WTC11 (cell line): ENCODE measurements around the gene ARHGAP22. TPM values are rescaled to one million over a fixed set of nuclear protein-coding genes. Genes with fewer than 3 reads are reported as not detected.

ENCODE experiments used
- ATAC-seq: fragments of 200-7000 bp; cut with Tn5 transposase; 2 replicates; pipeline ENCODE4 v1.10.0; 2021; ENCODE audit warnings: mild to moderate bottlenecking, moderate library complexity
- CTCF ChIA-PET: fragments of 300-600 bp; sonication (Branson Sonifier 250); formaldehyde crosslinking; loops from one replicate; lab custom pipeline; 2021; ENCODE audit warnings: antibody characterized with exemption; lab: Charles Lee
- POLR2A ChIA-PET: fragments of 350-600 bp; sonication (Branson Sonifier 250); formaldehyde crosslinking; loops from one replicate; lab custom pipeline; 2021; ENCODE audit warnings: antibody characterized with exemption; lab: Charles Lee
- DNase-seq: peaks from one replicate; pipeline ENCODE4 v3.0.0; 2021; ENCODE audit warnings: low spot score
- H3K27ac Mint-ChIP-seq: 2 replicates; pipeline ENCODE4 v1.8.0; 2021; ENCODE audit warnings: mixed read lengths
- H3K27me3 Mint-ChIP-seq: 2 replicates; pipeline ENCODE4 v1.8.0; 2021; ENCODE audit warnings: low read depth, mild to moderate bottlenecking, moderate library complexity, mixed read lengths
- H3K36me3 Mint-ChIP-seq: 2 replicates; pipeline ENCODE4 v1.8.0; 2021; ENCODE audit warnings: mixed read lengths
- H3K4me1 Mint-ChIP-seq: 2 replicates; pipeline ENCODE4 v1.8.0; 2022; ENCODE audit warnings: mixed read lengths
- H3K4me3 Mint-ChIP-seq: 2 replicates; pipeline ENCODE4 v1.8.0; 2021; ENCODE audit warnings: mild to moderate bottlenecking, moderate library complexity, mixed read lengths
- H3K9me3 Mint-ChIP-seq: 2 replicates; pipeline ENCODE4 v1.8.0; 2021; ENCODE audit warnings: mixed read lengths
- SMAD3 ChIP-seq: sonication (generic); formaldehyde crosslinking; IDR thresholded peaks from 2 replicates; pipeline ENCODE4 v1.8.0; 2022; ENCODE audit warnings: missing genetic modification reagents, mild to moderate bottlenecking, borderline replicate concordance
- SMAD4 ChIP-seq: sonication (generic); formaldehyde crosslinking; IDR thresholded peaks from 2 replicates; pipeline ENCODE4 v1.8.0; 2022; ENCODE audit warnings: mild to moderate bottlenecking, missing genetic modification reagents
- total RNA-seq: library from RNA; stranded (reverse); gene quantifications from 3 replicates; pipeline ENCODE4 v1.2.3, GENCODE V29; 2021
- TF ChIP-seq, protein P1 (sequence below): sonication (generic); formaldehyde crosslinking; IDR thresholded peaks from 2 replicates; pipeline ENCODE4 v1.8.0; 2023; ENCODE audit warnings: missing genetic modification reagents, mild to moderate bottlenecking, borderline replicate concordance
- TF ChIP-seq, protein P2 (sequence below): sonication (generic); formaldehyde crosslinking; IDR thresholded peaks from 2 replicates; pipeline ENCODE4 v1.8.0; 2022; ENCODE audit warnings: missing genetic modification reagents
- TF ChIP-seq, protein P3 (sequence below): sonication (generic); formaldehyde crosslinking; IDR thresholded peaks from 2 replicates; pipeline ENCODE4 v1.8.1; 2022; ENCODE audit warnings: low read depth, mild to moderate bottlenecking, moderate library complexity, missing genetic modification reagents, borderline replicate concordance
- TF ChIP-seq, protein P4 (sequence below): sonication (generic); formaldehyde crosslinking; IDR thresholded peaks from 2 replicates; pipeline ENCODE4 v1.8.0; 2023; ENCODE audit warnings: mild to moderate bottlenecking, missing genetic modification reagents
- TF ChIP-seq, protein P5 (sequence below): sonication (generic); formaldehyde crosslinking; IDR thresholded peaks from 2 replicates; pipeline ENCODE4 v1.8.0; 2022; ENCODE audit warnings: mild to moderate bottlenecking, missing genetic modification reagents
- TF ChIP-seq, protein P6 (sequence below): fragments of 250-450 bp; sonication (Bioruptor Pico); IDR thresholded peaks from 2 replicates; pipeline ENCODE4 v1.9.0; 2021; ENCODE audit warnings: mild to moderate bottlenecking, borderline replicate concordance
- TF ChIP-seq, protein P7 (sequence below): sonication (generic); formaldehyde crosslinking; IDR thresholded peaks from 2 replicates; pipeline ENCODE4 v1.8.0; 2022; ENCODE audit warnings: mild to moderate bottlenecking, missing genetic modification reagents

ARHGAP22 gene
- total RNA-seq, 1 experiment from 2014 or later = 8.6 TPM

DNA sequence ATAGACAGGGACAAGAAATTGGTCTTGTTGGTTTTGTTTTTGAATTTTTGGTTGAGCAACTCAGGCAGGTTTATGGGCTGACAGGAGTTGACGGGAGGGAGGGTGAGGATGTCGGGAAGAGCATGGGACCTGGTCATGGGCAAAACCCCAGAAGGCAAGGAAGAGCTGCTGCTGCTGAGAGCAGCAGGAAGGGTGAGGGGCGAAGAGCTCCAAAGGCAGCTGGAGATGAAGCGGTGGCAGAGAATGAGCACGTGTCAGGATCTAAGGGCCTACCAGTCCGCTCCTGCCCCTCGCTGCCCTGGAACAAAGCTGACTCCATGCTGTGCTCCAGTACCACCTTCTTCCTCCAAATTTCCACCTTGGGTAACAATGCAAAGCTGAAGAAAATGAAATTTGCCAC, 84.3 kb downstream of the ARHGAP22 start:
- Mint-ChIP-seq H3K4me3 (no peak overlapping the region), H3K36me3 (peaks cover 7% of the 10 kb centered on the region), H3K4me1 (peaks cover 33% of the 10 kb centered on the region), H3K27ac (no peak overlapping the region), H3K9me3 (peaks cover 8% of the 10 kb centered on the region), H3K27me3 (peaks cover 11% of the 10 kb centered on the region)
- POLR2A ChIA-PET = no interaction called here
- TF ChIP-seq SMAD3 (no peak), SMAD4 (CRISPR knock-in tag) (no peak)
- TF ChIP-seq, protein P1, sequence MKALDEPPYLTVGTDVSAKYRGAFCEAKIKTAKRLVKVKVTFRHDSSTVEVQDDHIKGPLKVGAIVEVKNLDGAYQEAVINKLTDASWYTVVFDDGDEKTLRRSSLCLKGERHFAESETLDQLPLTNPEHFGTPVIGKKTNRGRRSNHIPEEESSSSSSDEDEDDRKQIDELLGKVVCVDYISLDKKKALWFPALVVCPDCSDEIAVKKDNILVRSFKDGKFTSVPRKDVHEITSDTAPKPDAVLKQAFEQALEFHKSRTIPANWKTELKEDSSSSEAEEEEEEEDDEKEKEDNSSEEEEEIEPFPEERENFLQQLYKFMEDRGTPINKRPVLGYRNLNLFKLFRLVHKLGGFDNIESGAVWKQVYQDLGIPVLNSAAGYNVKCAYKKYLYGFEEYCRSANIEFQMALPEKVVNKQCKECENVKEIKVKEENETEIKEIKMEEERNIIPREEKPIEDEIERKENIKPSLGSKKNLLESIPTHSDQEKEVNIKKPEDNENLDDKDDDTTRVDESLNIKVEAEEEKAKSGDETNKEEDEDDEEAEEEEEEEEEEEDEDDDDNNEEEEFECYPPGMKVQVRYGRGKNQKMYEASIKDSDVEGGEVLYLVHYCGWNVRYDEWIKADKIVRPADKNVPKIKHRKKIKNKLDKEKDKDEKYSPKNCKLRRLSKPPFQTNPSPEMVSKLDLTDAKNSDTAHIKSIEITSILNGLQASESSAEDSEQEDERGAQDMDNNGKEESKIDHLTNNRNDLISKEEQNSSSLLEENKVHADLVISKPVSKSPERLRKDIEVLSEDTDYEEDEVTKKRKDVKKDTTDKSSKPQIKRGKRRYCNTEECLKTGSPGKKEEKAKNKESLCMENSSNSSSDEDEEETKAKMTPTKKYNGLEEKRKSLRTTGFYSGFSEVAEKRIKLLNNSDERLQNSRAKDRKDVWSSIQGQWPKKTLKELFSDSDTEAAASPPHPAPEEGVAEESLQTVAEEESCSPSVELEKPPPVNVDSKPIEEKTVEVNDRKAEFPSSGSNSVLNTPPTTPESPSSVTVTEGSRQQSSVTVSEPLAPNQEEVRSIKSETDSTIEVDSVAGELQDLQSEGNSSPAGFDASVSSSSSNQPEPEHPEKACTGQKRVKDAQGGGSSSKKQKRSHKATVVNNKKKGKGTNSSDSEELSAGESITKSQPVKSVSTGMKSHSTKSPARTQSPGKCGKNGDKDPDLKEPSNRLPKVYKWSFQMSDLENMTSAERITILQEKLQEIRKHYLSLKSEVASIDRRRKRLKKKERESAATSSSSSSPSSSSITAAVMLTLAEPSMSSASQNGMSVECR (CRISPR knock-in tag) = no peak
- TF ChIP-seq, protein P2, sequence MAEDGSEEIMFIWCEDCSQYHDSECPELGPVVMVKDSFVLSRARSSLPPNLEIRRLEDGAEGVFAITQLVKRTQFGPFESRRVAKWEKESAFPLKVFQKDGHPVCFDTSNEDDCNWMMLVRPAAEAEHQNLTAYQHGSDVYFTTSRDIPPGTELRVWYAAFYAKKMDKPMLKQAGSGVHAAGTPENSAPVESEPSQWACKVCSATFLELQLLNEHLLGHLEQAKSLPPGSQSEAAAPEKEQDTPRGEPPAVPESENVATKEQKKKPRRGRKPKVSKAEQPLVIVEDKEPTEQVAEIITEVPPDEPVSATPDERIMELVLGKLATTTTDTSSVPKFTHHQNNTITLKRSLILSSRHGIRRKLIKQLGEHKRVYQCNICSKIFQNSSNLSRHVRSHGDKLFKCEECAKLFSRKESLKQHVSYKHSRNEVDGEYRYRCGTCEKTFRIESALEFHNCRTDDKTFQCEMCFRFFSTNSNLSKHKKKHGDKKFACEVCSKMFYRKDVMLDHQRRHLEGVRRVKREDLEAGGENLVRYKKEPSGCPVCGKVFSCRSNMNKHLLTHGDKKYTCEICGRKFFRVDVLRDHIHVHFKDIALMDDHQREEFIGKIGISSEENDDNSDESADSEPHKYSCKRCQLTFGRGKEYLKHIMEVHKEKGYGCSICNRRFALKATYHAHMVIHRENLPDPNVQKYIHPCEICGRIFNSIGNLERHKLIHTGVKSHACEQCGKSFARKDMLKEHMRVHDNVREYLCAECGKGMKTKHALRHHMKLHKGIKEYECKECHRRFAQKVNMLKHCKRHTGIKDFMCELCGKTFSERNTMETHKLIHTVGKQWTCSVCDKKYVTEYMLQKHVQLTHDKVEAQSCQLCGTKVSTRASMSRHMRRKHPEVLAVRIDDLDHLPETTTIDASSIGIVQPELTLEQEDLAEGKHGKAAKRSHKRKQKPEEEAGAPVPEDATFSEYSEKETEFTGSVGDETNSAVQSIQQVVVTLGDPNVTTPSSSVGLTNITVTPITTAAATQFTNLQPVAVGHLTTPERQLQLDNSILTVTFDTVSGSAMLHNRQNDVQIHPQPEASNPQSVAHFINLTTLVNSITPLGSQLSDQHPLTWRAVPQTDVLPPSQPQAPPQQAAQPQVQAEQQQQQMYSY = no peak
- TF ChIP-seq, protein P3, sequence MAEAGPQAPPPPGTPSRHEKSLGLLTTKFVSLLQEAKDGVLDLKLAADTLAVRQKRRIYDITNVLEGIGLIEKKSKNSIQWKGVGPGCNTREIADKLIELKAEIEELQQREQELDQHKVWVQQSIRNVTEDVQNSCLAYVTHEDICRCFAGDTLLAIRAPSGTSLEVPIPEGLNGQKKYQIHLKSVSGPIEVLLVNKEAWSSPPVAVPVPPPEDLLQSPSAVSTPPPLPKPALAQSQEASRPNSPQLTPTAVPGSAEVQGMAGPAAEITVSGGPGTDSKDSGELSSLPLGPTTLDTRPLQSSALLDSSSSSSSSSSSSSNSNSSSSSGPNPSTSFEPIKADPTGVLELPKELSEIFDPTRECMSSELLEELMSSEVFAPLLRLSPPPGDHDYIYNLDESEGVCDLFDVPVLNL (CRISPR knock-in tag) = no peak
- TF ChIP-seq, protein P4, sequence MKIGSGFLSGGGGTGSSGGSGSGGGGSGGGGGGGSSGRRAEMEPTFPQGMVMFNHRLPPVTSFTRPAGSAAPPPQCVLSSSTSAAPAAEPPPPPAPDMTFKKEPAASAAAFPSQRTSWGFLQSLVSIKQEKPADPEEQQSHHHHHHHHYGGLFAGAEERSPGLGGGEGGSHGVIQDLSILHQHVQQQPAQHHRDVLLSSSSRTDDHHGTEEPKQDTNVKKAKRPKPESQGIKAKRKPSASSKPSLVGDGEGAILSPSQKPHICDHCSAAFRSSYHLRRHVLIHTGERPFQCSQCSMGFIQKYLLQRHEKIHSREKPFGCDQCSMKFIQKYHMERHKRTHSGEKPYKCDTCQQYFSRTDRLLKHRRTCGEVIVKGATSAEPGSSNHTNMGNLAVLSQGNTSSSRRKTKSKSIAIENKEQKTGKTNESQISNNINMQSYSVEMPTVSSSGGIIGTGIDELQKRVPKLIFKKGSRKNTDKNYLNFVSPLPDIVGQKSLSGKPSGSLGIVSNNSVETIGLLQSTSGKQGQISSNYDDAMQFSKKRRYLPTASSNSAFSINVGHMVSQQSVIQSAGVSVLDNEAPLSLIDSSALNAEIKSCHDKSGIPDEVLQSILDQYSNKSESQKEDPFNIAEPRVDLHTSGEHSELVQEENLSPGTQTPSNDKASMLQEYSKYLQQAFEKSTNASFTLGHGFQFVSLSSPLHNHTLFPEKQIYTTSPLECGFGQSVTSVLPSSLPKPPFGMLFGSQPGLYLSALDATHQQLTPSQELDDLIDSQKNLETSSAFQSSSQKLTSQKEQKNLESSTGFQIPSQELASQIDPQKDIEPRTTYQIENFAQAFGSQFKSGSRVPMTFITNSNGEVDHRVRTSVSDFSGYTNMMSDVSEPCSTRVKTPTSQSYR (CRISPR knock-in tag) = no peak
- TF ChIP-seq, protein P5, sequence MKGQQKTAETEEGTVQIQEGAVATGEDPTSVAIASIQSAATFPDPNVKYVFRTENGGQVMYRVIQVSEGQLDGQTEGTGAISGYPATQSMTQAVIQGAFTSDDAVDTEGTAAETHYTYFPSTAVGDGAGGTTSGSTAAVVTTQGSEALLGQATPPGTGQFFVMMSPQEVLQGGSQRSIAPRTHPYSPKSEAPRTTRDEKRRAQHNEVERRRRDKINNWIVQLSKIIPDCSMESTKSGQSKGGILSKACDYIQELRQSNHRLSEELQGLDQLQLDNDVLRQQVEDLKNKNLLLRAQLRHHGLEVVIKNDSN (CRISPR knock-in tag) = no peak
- TF ChIP-seq, protein P6, sequence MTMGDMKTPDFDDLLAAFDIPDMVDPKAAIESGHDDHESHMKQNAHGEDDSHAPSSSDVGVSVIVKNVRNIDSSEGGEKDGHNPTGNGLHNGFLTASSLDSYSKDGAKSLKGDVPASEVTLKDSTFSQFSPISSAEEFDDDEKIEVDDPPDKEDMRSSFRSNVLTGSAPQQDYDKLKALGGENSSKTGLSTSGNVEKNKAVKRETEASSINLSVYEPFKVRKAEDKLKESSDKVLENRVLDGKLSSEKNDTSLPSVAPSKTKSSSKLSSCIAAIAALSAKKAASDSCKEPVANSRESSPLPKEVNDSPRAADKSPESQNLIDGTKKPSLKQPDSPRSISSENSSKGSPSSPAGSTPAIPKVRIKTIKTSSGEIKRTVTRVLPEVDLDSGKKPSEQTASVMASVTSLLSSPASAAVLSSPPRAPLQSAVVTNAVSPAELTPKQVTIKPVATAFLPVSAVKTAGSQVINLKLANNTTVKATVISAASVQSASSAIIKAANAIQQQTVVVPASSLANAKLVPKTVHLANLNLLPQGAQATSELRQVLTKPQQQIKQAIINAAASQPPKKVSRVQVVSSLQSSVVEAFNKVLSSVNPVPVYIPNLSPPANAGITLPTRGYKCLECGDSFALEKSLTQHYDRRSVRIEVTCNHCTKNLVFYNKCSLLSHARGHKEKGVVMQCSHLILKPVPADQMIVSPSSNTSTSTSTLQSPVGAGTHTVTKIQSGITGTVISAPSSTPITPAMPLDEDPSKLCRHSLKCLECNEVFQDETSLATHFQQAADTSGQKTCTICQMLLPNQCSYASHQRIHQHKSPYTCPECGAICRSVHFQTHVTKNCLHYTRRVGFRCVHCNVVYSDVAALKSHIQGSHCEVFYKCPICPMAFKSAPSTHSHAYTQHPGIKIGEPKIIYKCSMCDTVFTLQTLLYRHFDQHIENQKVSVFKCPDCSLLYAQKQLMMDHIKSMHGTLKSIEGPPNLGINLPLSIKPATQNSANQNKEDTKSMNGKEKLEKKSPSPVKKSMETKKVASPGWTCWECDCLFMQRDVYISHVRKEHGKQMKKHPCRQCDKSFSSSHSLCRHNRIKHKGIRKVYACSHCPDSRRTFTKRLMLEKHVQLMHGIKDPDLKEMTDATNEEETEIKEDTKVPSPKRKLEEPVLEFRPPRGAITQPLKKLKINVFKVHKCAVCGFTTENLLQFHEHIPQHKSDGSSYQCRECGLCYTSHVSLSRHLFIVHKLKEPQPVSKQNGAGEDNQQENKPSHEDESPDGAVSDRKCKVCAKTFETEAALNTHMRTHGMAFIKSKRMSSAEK (CRISPR knock-in tag) = no peak
- TF ChIP-seq, protein P7, sequence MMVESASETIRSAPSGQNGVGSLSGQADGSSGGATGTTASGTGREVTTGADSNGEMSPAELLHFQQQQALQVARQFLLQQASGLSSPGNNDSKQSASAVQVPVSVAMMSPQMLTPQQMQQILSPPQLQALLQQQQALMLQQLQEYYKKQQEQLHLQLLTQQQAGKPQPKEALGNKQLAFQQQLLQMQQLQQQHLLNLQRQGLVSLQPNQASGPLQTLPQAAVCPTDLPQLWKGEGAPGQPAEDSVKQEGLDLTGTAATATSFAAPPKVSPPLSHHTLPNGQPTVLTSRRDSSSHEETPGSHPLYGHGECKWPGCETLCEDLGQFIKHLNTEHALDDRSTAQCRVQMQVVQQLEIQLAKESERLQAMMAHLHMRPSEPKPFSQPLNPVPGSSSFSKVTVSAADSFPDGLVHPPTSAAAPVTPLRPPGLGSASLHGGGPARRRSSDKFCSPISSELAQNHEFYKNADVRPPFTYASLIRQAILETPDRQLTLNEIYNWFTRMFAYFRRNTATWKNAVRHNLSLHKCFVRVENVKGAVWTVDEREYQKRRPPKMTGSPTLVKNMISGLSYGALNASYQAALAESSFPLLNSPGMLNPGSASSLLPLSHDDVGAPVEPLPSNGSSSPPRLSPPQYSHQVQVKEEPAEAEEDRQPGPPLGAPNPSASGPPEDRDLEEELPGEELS (CRISPR knock-in tag) = no peak
- no peak for ATAC-seq
- DNase-seq = no peak
- CTCF ChIA-PET = interaction anchor here (1.2 to 2.7 kb wide), 4 partner anchors 16 to 135 kb away, joined by 3 to 12 read pairs (median 8); no protein-coding TSS in a partner anchor
